Fibroblast of the aortic adventitia (primary cell): ENCODE data around the gene CCDC91. TPM values are rescaled to one million over a fixed set of nuclear protein-coding genes. Genes with fewer than 3 reads are reported as not detected.

ENCODE experiments used
- DNase-seq: peaks from one replicate; pipeline ENCODE4 v3.0.0-alpha.2; 2010; ENCODE audit warnings: low read depth
- H3K4me3 ChIP-seq: 2 replicates; pipeline ENCODE4 v1.5.1; 2011; ENCODE audit warnings: low read depth, mild to moderate bottlenecking, control low read depth, low read length, moderate library complexity
- total RNA-seq: library from RNA; depleted of rRNA; stranded (reverse); fragments of >200 nt; gene quantifications from 2 replicates; pipeline ENCODE4 v1.2.3, GENCODE V29; 2012; ENCODE audit warnings: low replicate concordance
- TF ChIP-seq, protein P1 (sequence below): IDR thresholded peaks from 2 replicates; pipeline ENCODE4 v1.5.1; 2011; ENCODE audit warnings: mild to moderate bottlenecking, low read length, control low read depth, inconsistent platforms; ENCODE audit not compliant: insufficient read depth

CCDC91 gene
- total RNA-seq, 1 donor: 37.4 TPM

DNA sequence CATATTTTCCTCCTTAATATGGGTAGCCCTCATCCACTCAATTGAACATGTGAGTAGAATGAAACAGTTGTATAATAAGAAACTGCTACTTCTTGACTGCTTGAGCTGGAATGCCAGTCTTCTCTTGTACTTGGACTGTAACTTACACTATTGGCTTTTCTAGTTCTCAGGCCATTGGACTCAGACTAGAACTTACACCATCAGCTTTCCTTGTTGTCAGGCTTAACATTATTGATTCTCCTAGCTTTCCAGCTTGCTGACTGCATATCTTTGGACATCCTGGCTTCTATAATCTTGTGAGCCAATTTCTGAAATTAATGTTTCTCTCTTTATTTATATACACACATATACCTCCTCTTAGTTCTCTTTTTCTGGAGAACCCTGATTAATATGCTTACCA, 24.8 kb downstream of the CCDC91 start:
- TF ChIP-seq, protein P1, sequence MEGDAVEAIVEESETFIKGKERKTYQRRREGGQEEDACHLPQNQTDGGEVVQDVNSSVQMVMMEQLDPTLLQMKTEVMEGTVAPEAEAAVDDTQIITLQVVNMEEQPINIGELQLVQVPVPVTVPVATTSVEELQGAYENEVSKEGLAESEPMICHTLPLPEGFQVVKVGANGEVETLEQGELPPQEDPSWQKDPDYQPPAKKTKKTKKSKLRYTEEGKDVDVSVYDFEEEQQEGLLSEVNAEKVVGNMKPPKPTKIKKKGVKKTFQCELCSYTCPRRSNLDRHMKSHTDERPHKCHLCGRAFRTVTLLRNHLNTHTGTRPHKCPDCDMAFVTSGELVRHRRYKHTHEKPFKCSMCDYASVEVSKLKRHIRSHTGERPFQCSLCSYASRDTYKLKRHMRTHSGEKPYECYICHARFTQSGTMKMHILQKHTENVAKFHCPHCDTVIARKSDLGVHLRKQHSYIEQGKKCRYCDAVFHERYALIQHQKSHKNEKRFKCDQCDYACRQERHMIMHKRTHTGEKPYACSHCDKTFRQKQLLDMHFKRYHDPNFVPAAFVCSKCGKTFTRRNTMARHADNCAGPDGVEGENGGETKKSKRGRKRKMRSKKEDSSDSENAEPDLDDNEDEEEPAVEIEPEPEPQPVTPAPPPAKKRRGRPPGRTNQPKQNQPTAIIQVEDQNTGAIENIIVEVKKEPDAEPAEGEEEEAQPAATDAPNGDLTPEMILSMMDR: no peak
- DNase-seq: no peak
- no peak overlapping the region for H3K4me3 ChIP-seq

DNA sequence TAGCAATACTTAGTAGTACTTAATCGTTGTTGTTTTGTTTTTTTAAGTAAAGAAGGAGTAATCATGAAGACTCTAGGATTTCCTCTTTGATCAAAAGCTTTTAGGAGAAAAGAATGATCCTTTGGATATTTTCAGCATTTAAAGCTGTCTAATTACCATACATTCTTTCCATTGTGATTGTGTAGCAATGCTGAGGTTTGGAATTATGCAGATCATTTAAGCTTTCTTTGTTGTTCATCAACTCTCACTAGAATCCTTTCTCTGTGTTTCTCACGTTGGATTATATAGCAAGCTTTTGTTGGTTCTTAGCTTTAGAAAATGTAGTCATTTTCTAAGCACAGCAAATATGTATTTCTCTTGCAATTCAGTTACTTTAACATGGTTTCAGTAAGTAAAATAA, 25.8 kb downstream of the CCDC91 start:
- DNase-seq: no peak
- TF ChIP-seq, protein P1: no peak
- no peak overlapping the region for H3K4me3 ChIP-seq

DNA sequence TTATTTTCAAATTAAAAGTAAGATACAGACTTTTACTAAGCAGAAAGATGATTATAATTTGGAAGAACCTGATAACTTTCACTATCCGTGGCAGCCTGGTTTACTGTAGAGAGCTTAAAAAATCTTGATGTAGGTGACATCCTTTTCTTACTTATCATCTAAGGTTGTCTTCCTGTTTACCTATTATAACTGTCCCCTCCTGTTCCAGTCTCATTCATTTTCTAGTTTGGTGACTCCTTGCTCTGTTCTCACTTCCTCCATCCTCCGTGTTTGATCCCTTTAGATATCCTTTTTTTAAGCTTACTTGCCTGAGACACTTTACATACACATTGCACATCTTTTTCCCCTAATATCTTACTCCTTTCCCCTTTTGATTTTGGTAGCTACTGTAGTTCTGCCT, 27.5 kb downstream of the CCDC91 start:
- TF ChIP-seq, protein P1: no peak
- no peak for DNase-seq

DNA sequence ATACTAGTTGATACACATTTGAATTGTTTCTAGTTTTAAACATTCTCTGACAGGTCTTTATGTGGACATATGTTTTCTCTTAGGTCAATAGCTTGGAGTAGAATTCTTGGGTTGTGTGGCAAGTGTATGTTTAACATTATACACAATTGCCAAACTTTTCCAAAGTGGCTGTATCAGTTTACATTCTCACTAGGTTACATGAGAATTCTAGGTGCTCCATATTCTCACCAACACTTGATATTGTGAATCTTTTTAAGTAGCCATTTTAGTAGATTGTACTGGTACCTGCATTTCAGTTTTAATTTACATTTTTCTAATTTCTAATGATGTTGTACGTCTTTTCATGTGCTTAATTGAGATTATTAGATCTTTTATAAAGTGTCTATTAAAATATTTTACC, 28.6 kb downstream of the CCDC91 start:
- H3K4me3 ChIP-seq: no peak overlapping the region
- TF ChIP-seq, protein P1: no peak

More for the DNA sequence above, 27.5 kb downstream of the CCDC91 start:
- H3K4me3 ChIP-seq: no peak overlapping the region

GRCh38 chr12:28219827-28220226, 29.6 kb downstream of the CCDC91 start:
- DNase-seq: no peak
- H3K4me3 ChIP-seq: no peak overlapping the region
- TF ChIP-seq, protein P1: no peak

More for the DNA sequence above, 28.6 kb downstream of the CCDC91 start:
- no peak for DNase-seq

DNA sequence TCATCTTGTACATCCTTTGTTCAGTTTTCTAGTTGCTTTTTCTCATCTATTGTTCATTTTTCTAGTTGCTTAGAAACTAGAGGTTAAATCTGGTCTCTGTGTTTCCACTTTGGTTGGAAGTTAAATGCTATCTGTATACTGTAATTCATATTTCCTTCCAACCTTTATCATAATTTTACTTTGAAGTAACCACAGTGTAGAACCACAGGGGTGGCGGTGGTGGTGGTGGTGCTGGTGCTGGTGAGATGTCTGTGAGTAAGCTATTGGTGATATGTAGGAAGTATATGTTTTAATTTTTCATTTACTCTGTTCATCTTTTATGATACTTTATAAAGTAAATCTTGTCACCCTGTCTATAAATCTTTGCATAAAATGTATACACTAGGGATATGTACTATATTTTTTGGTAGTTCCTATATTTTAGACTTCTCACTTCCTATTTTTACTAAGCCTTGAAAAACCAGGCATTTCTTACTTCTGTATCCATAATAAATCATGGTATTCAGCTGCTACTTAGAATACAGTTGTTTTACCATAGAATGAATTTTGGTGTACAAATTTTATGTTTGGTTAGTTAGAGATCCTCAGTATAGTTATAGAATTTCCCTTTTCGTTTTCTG, 31.9 kb downstream of the CCDC91 start:
- no peak overlapping the region for H3K4me3 ChIP-seq
- TF ChIP-seq, protein P1: no peak
- DNase-seq: no peak

- TF ChIP-seq, protein P1: no peak
- DNase-seq: no peak
- H3K4me3 ChIP-seq: no peak overlapping the region
These were observed 32.8 kb downstream of the CCDC91 start for GRCh38 chr12:28223025-28223554.
